Cortex of kidney (tissue), 1 donor: ENCODE data around the gene OAS2.

Experiments used
- DNase-seq: peaks from one replicate; lab custom pipeline; 2025; lab: John Stamatoyannopoulos, UW

The OAS2 gene, protein sequence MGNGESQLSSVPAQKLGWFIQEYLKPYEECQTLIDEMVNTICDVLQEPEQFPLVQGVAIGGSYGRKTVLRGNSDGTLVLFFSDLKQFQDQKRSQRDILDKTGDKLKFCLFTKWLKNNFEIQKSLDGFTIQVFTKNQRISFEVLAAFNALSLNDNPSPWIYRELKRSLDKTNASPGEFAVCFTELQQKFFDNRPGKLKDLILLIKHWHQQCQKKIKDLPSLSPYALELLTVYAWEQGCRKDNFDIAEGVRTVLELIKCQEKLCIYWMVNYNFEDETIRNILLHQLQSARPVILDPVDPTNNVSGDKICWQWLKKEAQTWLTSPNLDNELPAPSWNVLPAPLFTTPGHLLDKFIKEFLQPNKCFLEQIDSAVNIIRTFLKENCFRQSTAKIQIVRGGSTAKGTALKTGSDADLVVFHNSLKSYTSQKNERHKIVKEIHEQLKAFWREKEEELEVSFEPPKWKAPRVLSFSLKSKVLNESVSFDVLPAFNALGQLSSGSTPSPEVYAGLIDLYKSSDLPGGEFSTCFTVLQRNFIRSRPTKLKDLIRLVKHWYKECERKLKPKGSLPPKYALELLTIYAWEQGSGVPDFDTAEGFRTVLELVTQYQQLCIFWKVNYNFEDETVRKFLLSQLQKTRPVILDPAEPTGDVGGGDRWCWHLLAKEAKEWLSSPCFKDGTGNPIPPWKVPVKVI

DNA sequence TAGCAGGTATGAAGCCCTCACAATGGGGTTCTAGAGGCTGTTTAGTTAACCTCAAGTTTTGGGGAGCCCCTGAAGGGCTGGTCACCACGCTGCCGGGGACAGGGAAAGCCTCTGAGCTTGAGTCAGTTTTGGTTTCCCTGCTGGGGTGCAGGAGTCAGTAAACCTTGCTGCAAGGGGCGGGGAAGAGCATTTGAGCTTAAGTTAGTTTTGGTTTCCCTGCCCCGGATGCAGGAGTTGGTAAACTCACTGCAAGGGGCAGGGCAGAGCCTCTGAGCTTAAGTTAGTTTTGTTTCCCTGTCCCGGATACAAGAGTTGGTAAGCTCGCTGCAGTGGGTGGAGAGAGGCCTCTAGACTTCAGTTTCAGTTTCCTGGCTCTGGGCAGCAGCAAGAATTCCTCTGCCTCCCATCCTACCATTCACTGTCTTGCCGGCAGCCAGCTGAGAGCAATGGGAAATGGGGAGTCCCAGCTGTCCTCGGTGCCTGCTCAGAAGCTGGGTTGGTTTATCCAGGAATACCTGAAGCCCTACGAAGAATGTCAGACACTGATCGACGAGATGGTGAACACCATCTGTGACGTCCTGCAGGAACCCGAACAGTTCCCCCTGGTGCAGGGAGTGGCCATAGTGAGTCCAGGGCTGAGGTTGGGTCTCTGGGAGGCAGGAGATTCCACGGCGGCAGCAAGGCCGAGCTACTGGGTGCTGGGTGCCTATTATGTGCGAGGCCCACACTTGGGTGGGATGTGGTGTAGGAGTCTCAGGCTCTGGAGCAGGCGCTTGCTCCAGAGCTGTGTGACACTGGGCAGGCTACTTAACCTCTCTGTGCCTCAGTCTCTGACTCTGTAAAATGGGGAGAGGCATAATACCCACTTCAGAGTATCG lies at the start of gene OAS2:
Gene OAS2, plus strand, starts transcription at position 357 of the 878 bp plus-strand sequence. Its CDS starts 90 bp downstream, at position 447.
- no peak for DNase-seq

DNA sequence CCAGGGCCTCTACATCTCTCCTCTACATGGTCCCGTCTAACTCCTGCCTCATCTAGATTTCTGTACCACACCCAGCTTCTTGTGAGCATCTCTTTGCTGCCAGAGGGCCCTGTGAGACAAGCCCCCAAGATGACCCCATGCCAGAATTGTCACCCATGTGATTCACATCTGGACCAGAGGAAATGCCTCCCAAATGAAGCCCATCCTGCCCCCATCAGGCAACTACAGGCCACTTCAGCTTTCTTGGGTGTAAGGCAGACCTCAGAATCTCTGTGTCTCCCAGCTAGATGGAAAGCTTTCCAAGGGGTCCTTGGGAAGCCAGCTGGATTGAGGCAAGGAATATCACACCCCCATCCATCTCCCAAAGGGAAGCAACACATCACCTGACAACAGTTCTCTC lies 49.3 kb upstream of the OAS2 start:
- DNase-seq = no peak

DNA sequence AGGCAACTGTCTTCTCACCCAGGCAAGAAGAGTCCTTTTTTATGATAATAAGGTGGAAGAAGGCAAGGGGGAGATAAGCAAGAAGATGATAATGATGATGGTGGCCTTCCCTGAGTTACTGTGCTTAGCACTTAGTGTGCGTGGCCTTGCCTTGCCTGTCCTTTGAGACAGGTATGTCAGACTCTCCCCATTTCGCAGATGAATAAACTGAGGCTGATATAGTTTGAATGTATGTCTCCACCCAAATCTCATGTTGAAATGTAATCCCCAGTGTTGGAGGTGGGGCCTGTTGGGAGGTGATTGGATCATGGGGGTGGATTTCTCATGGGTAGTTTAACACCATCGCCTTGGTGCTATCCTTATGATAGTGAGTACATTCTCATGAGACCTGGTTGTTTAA lies 48.6 kb upstream of the OAS2 start:
- DNase-seq = no peak

DNA sequence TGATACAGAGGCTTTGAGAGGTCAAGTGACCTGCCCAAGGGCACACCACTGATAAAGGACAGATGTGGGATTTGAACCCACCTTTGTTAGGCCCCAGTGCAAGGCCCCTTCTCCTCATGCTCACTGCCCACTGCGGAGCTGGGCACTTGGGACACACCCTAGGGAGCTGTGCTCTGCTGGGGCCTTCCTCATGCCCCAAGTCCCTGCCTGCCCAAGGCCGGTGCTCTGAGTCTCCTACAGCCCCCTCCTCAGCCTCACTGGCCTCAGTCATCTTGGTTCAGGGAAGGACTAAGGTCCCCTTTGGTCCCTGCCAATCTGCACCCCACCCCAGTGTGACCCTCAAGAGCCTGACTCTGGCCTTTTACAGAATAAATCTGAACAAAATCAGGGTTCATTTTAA lies 48.0 kb upstream of the OAS2 start:
- no peak for DNase-seq

DNA sequence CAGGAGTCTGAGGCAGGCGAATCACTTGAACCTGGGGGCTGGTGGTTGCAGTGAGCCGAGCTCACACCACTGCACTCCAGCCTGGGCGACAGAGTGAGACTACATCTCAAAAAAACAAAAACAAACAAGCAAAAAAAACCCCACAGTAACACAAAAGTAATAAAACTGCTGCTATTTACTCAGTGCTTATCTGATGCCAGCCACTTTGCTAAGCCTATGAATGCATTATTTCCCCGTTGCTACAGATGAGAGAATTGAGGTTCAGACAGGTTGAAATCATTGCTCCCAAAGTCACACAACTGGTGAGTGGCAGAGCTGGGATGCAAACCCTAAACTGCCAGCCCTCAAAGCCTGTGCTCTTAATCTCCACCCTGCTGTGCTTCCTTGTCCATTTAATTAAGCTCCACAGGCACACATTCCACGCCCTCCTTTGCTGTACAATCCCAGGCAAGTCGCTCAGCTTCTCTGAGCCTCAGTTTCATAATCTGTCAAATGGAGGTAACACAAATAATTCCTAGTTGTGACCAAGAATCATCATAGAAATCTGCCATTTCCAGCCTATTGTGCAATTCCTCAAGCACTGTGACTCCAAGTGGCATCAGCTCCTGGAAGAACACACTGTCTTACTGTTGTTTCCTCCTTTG lies 45.7 kb upstream of the OAS2 start:
- no peak for DNase-seq

DNA sequence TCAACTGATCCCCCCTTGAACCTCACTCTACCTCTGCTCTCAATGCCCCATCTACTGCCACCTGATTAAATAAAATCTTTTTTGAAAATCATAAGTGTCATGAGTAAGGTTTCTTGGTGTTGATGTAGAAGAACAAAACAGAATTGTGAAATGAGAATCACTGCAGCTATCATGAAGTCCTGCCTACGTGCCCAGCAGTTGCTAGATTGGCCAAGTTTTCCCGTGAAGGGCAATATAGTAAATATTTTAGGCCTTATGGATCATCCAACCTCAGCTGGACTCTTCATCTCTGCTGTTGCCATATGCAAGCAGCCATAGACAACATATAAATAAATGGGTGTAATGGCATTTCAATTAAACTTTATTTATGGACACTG lies 45.2 kb upstream of the OAS2 start:
- no peak for DNase-seq

DNA sequence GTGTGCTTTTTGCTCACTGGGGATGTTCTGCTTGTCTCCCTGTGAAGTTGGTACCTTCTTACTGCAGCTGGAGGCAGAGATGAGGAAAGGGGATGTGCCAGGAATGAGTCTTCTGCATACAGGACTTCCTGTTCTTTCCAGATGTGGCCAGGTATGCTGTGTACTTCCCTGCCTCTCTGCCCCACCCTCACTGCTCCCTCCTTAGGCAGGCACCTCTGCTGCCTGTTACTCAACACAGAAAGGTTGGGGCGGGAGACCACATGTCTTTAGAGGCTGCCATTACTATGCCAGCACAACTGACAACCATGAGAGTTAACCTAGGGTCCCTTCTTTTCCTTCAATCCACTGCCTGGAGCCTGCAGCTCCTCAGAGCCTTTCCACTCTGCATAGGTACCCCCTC lies 42.1 kb upstream of the OAS2 start:
- no peak for DNase-seq

DNA sequence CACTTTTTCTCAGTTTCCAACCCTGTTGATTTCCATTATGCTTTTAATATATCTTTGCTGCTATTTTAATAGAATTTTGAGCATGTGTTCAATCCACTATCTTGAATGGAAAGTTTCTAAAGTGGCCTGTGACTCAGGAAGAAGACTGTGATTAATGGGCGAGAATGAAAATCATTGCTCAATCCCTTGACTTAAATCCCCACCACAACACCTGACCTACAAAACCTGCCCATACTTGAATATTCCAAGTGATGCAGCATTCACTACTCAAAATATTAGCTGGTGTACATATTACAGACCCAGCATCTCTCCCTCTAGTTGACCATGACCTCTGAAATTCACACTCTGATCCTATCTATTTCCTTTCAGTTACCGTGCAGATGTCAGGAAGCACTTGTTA lies 41.4 kb upstream of the OAS2 start:
- no peak for DNase-seq

DNA sequence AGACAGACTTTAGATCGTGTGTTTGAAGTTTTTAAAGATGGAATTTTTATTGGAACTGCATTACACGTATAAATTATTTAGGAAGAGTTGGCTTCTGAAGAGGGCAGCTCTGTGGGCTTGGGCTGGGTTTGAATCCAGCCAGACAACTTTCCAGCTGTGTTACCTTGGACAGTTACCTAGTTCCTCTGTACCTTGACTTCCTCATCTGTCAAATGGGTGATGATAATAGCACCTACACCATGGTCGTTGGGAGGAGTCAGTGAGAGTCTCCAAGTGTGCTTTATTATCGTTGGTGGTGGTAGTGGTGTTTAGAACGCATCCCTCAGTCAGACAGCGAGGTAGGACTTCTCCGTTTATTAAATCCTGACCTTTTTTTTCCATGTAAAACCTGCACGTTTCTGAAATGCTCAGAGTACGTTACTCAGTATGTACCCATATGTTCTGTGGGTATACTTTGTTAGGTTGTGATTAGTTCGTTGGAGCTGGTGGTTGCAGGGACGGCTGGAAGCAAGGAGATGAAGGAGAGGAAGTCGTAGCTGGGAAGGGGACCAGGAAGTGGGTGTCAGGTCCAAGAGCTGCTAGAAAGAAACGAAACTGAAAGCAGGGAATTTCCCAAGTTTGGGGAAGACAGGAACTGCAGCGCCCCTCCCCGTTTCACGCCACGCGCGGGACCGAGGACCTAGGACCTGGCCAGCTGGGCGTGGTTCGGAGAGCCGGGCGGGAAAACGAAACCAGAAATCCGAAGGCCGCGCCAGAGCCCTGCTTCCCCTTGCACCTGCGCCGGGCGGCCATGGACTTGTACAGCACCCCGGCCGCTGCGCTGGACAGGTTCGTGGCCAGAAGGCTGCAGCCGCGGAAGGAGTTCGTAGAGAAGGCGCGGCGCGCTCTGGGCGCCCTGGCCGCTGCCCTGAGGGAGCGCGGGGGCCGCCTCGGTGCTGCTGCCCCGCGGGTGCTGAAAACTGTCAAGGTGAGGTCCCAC lies 40.3 kb upstream of the OAS2 start, which contains the start of gene OAS3:
Gene OAS3, plus strand, starts transcription at position 734 of the 979 bp plus-strand sequence. Its CDS starts 57 bp downstream, at position 791.
- no peak for DNase-seq

DNA sequence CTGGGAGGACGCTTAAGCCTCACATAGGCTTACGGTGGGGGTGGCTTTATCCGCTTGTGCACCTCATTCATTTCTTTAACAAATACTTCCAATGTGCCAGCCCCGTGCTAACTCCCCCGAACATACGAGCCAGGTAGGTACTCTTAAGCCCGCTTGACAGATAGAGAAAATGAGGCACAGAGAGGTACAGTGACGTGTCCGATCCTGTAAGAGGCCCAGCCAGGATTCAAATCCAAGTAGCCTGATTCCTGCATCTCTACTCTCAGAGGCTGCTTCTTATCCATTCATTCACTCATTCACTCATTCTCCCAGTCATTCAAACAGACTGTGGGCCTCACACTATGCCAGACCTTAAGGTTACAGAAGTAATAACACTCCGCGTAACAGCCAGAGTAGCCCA lies 39.6 kb upstream of the OAS2 start:
- DNase-seq = no peak

DNA sequence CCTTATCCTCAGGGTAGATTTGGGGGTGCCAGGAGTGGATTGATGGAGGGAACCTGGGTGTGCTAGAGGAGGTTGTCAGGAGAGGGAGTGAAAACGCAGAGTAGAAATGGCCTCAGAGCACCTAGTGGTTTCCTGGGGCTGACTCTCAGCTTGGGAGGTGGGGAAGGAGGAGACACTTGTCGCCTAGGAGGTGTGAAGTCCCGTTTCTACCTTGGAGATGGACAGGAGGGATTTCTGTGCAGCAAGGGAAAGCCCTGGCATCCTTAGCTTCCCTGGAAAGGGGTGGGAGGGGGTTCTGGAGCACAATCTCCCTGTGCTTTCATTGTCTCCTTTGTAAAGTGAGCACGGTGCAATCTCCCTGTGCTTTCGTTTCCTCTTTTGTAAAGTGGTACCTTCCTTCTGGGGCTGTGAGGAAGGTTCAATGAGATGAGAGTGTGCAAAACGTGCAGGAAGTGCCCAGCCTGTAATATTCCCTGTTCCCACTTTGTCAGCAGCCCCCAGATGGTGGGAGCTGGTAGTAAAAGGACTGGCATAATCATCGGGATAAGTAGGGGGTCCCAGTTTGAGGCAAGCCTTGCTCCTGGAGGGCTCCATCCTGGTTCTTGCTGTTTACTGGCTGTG lies 38.4 kb upstream of the OAS2 start:
- DNase-seq = no peak

DNA sequence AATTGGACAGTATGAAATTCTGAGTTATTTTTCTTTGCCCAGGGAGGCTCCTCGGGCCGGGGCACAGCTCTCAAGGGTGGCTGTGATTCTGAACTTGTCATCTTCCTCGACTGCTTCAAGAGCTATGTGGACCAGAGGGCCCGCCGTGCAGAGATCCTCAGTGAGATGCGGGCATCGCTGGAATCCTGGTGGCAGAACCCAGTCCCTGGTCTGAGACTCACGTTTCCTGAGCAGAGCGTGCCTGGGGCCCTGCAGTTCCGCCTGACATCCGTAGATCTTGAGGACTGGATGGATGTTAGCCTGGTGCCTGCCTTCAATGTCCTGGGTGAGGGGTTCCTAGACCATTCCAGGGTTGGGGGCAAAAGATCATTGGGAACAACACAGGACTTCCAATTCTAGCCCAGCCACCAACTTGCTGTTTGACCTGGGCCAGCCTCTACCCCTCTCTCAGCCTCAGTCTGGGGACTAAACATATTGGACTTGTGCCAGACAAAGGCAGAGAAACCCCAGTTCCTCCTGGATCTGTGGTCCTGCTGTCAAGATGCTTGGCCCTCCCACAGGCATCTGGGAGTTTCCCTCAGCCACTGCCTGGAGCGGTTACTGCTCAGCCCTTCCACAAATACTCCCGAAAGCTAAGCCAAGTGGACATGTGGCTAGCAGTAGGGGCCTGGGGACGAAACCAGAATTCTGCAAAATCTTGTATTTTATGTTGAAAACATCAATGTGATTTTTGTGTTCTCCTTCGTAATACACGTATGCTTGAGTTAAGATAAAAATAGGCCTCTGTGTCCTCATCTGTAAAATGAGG lies 36.6 kb upstream of the OAS2 start:
- DNase-seq = no peak

DNA sequence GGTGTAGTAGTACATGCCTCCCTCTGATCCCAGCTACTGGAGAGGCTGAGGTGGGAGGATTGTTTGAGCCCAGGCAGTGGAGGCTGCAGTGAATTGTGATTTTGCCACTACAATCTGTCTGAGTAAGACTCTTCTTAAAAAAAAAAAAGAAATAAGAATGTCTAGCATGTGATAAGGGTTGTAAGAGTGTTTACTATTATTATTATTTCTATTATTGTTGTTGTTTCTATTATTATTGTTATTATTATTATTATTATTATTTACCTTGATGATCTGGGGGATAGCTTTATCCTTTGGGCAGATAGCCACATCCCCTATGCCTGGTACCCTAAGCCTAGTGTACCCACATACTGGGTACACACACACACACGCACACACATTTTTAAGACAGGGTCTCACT lies 35.7 kb upstream of the OAS2 start:
- no peak for DNase-seq

DNA sequence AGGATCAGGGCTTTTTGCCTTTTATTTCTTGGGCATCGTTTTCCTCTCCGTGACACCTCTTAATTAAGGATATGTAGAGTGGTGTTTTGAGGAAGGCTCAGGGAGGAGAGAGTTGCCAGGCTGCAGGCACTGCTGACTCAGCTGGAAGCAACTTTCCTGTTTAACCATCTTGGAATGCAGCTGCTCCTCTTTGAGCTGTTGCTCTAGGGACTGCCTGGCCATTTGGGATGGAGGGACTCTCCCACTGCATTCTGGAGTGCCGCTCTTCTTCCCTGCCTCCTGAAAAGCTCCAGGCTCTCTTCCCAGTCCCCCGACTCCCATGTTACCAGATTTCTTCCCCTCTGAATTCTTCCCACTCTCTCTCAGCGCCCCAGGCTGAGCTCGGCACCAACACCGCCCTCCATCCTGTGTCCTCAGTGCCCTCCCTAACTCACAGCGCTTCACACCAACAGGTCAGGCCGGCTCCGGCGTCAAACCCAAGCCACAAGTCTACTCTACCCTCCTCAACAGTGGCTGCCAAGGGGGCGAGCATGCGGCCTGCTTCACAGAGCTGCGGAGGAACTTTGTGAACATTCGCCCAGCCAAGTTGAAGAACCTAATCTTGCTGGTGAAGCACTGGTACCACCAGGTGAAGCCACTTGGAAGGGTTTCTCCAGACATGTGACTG lies 34.2 kb upstream of the OAS2 start:
- DNase-seq = no peak

DNA sequence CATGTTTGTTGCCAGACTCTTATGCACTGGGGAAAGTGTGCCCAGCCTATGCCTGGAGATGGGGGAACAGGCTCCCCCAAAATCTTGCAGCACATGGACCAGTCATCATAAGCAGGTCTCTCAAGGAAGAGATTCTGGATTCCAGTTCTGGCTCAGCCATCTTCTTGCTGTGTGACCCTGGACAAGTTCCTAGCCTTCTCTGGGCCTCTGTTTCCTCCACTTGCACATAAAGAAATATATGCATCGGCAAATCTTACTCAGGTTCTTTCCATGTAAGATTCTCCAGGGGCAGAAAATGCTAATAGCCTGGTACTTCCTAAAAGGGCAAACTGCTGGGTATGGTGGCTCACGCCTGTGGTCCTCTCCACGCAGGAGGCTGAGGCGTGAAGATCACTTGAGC lies 32.8 kb upstream of the OAS2 start:
- DNase-seq = no peak

DNA sequence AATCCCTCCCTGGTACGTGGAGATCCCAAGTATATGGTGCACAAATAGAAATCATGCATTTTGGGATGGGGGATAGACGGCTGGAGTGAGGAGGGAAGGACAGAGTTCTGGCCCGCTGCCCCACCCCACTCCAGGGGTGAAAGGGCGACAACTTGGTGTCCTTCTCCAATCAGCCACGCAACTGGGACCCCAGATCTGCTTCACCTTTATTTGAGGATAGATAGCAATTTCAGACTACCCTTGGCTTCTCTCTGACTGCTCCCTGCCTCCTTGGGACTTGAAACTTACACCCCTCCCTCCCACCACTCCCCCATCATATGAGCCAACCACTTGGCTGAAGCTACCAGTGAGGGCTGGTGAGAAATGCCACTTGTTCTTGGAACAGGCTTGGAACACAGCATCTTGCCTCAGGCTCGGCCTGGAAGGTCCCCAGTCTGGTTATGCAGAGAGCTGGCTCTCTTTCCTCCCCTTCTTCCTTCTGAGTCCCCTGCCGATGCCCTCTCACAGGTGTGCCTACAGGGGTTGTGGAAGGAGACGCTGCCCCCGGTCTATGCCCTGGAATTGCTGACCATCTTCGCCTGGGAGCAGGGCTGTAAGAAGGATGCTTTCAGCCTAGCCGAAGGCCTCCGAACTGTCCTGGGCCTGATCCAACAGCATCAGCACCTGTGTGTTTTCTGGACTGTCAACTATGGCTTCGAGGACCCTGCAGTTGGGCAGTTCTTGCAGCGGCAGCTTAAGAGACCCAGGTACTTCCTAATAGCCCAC lies 31.9 kb upstream of the OAS2 start:
- no peak for DNase-seq

DNA sequence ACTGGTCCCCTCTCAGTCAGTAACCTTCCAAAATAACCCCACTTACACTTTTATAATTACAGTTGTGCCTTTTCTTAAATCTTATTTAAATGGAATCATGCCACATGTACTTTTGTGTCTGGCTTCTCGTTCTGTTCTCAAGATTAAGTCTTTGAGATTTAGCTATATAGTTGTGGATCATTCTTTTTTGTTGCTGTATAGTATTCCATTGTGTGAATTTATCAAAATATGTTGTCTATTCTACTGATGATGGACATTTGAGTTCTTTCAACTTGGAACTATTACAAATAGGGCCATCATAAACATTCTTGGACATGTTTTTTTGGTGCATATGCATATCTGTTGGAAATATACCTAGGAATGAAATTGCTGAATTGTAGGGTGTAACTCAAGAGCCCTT lies 31.0 kb upstream of the OAS2 start:
- DNase-seq = no peak

DNA sequence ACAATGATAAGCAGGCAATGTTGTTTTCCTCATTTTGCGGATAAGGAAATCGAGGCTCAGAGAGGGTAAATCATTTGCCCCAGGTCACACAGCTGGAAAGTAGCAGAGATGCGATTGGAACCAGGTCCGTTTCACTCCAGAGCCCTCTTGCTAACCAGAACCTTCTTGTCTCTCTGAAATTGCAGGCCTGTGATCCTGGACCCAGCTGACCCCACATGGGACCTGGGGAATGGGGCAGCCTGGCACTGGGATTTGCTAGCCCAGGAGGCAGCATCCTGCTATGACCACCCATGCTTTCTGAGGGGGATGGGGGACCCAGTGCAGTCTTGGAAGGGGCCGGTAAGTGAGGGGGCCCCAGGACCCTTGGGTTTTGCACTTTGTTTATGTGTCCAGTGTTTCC lies 30.6 kb upstream of the OAS2 start:
- no peak for DNase-seq
